HL-60 (cell line): ENCODE measurements around the gene PTPRM.

Experiments used
- GABPA ChIP-seq: IDR thresholded peaks from 2 replicates; pipeline ENCODE4 v1.6.1; 2012; ENCODE audit warnings: low read depth
- TF ChIP-seq, protein P1 (sequence below): IDR thresholded peaks from 2 replicates; pipeline ENCODE4 v1.6.1; 2012; ENCODE audit warnings: low read depth; ENCODE audit not compliant: insufficient replicate concordance
- TF ChIP-seq, protein P2 (sequence below): IDR thresholded peaks from one replicate; pipeline ENCODE4 v1.5.1; 2011; ENCODE audit warnings: low read length, control low read depth, inconsistent platforms; ENCODE audit not compliant: insufficient read depth

DNA sequence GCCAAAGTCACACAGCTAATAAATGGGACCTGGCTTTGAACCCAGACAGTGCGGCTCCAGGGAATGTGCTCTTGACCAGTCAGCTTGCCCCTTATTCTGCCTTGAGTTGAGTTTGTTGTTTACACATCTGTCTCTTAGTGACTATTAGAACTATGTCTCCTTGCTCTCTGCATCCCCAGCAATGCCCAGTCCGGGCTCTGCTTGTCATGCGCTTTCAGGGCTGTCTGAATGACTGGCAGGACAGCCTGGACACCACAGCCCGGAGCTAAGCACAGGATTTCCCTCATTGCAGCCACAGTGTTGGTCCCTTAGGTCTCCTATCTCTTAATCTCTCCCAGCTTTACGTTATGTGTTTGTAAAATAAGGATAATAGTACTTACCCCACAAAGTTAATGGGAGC lies 795.7 kb downstream of the PTPRM start:
- TF ChIP-seq, protein P1, sequence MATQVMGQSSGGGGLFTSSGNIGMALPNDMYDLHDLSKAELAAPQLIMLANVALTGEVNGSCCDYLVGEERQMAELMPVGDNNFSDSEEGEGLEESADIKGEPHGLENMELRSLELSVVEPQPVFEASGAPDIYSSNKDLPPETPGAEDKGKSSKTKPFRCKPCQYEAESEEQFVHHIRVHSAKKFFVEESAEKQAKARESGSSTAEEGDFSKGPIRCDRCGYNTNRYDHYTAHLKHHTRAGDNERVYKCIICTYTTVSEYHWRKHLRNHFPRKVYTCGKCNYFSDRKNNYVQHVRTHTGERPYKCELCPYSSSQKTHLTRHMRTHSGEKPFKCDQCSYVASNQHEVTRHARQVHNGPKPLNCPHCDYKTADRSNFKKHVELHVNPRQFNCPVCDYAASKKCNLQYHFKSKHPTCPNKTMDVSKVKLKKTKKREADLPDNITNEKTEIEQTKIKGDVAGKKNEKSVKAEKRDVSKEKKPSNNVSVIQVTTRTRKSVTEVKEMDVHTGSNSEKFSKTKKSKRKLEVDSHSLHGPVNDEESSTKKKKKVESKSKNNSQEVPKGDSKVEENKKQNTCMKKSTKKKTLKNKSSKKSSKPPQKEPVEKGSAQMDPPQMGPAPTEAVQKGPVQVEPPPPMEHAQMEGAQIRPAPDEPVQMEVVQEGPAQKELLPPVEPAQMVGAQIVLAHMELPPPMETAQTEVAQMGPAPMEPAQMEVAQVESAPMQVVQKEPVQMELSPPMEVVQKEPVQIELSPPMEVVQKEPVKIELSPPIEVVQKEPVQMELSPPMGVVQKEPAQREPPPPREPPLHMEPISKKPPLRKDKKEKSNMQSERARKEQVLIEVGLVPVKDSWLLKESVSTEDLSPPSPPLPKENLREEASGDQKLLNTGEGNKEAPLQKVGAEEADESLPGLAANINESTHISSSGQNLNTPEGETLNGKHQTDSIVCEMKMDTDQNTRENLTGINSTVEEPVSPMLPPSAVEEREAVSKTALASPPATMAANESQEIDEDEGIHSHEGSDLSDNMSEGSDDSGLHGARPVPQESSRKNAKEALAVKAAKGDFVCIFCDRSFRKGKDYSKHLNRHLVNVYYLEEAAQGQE, result no peak
- TF ChIP-seq, protein P2, sequence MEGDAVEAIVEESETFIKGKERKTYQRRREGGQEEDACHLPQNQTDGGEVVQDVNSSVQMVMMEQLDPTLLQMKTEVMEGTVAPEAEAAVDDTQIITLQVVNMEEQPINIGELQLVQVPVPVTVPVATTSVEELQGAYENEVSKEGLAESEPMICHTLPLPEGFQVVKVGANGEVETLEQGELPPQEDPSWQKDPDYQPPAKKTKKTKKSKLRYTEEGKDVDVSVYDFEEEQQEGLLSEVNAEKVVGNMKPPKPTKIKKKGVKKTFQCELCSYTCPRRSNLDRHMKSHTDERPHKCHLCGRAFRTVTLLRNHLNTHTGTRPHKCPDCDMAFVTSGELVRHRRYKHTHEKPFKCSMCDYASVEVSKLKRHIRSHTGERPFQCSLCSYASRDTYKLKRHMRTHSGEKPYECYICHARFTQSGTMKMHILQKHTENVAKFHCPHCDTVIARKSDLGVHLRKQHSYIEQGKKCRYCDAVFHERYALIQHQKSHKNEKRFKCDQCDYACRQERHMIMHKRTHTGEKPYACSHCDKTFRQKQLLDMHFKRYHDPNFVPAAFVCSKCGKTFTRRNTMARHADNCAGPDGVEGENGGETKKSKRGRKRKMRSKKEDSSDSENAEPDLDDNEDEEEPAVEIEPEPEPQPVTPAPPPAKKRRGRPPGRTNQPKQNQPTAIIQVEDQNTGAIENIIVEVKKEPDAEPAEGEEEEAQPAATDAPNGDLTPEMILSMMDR, result no peak
- no peak for TF ChIP-seq GABPA
